Small intestine (tissue), 7 donors: ENCODE measurements around the gene REN. TPM values are rescaled to one million over a fixed set of nuclear protein-coding genes. Genes with fewer than 3 reads are reported as not detected.
A peak's percentile ranks its signal among the peaks of the same experiment; 100 is the strongest.

Experiments
- DNase-seq, 2 donors: peaks; one replicate each; pipeline versions ENCODE4 v3.0.0 to v3.0.0-alpha.2; 2013
- FAIRE-seq: peaks from 2 replicates; lab custom pipeline; 2012; peaks lifted over from hg19 to GRCh38; lab: Jason Lieb, UNC
- H3K27ac ChIP-seq, 3 donors: one replicate each; pipeline ENCODE4 v1.5.1; 2013; ENCODE audit warnings: low read length in 2 of 3, mild to moderate bottlenecking in 2 of 3, control low read depth in 1 of 3, inconsistent platforms in 1 of 3, low read depth in 1 of 3, moderate library complexity in 1 of 3
- H3K27me3 ChIP-seq, 3 donors: one replicate each; pipeline ENCODE4 v1.6.1; 2013; ENCODE audit warnings: low read length in 3 of 3, inconsistent platforms in 1 of 3; ENCODE audit not compliant: control insufficient read depth in 3 of 3, insufficient read depth in 3 of 3
- H3K36me3 ChIP-seq, 3 donors: one replicate each; pipeline ENCODE4 v1.6.1; 2013; ENCODE audit warnings: low read length in 3 of 3, inconsistent platforms in 1 of 3, low read depth in 1 of 3, mild to moderate bottlenecking in 1 of 3, moderate library complexity in 1 of 3; ENCODE audit not compliant: control insufficient read depth in 3 of 3, insufficient read depth in 2 of 3
- H3K4me1 ChIP-seq, 3 donors: one replicate each; pipeline ENCODE4 v1.6.1; 2013; ENCODE audit warnings: low read length in 2 of 3, inconsistent platforms in 1 of 3, low read depth in 1 of 3, mild to moderate bottlenecking in 1 of 3, moderate library complexity in 1 of 3; ENCODE audit not compliant: control insufficient read depth in 3 of 3, insufficient read depth in 2 of 3
- H3K4me3 ChIP-seq, 3 donors: one replicate each; pipeline ENCODE4 v1.5.1; 2013; ENCODE audit warnings: low read length in 3 of 3, control low read depth in 1 of 3, inconsistent platforms in 1 of 3, low read depth in 1 of 3, mild to moderate bottlenecking in 1 of 3, moderate library complexity in 1 of 3
- H3K9me3 ChIP-seq, 2 donors: one replicate each; pipeline ENCODE4 v1.6.1; 2013; ENCODE audit warnings: low read depth in 1 of 2, low read length in 1 of 2; ENCODE audit not compliant: control insufficient read depth in 2 of 2, insufficient read depth in 1 of 2
- WGBS, 3 donors: extraction: QIAGEN DNeasy Blood & Tissue Kit; methylation state at CpG; one replicate each; pipeline ENCODE4 v1.1.7; 2013; 5-methylcytosine and 5-hydroxymethylcytosine counted together
- polyA plus RNA-seq, 4 donors: library from polyadenylated mRNA; stranded (reverse) in 3 of 4; unstranded in 1 of 4; fragments of 200-250 nt in 3 of 4; fragments of 120-200 nt in 1 of 4; gene quantifications; one replicate each; pipeline versions ENCODE4 v1.2.1 to v1.2.3, GENCODE V29; 2013
- donor health status: healthy with polysubstance abuse.
- donor health status: control.
- donor health status: control.
- donor health status: Bipolar disorder and iron deficiency.
- donor health status: healthy.

REN gene
- polyA plus RNA-seq, 4 donors, result 0.04 to 418 TPM; not detected in 2

DNA sequence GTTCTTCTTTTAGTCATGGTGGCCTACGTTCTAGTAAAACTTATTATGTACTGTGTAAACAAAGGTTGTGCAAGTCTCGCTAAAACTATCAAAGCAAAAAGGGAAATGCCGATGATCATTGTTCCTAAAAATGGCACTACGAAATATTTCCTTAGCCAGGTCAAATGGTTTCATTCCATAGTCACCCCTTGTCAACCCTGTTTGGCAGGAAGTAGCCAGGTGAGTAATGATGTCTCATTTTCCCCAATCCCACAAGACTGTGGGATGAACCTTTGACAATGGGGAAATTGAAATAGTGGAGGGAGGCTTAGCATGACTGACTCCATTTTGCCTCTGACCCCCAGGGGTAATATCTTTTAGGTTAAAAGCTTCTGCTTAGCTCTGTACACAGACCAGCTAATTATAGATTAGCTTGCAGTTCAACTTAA, 5.6 kb upstream of the REN start:
- Histone ChIP-seq H3K27me3 (peaks cover 0 to 2% (median 0%) of the 10 kb centered on the region in 3 donors), H3K27ac (no peak overlapping the region), H3K4me1 (peaks cover 0 to 2% (median 0%) of the 10 kb centered on the region in 3 donors), H3K9me3 (peaks cover 0 to 10% of the 10 kb centered on the region in 2 donors), H3K4me3 (no peak overlapping the region), H3K36me3 (no peaks in the 10 kb centered on the region)
- DNase-seq (no peak), FAIRE-seq (no peak)
- WGBS, 3 donors, result 57 to 63% (median 60%) methylated on average over 4 of the region's 4 CpGs

DNA sequence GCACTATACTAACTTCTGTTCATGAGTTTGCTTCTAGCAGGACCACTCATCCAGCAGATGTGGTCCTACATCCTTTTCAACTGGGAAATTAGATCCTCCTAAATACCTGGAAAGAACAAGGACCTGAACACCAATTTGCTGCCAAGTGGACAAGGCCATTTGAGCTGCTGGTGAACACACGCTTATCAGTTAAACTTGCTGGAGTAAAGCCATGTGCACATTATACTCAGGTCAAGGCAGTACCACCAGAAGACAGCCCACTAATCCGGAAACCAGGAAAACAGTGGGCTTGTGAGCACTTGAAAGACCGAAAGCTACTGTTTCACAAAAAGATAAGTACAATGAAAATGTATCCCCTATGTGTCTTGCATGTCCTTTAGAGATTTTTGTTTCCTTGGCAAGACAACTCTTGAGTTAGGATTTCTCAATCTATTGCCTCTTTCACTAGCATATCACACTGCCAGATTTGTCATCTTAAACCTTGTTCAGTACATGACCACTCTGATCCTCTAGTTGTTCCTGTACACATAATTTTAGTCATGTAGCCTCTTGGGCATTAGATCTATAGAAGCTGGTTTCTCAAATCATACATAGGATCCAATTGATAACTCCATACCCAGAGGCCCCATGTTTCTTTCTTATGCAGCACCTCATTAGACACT, 4.5 kb upstream of the REN start:
- FAIRE-seq (no peak), DNase-seq (no peak)
- Histone ChIP-seq H3K27me3 (no peaks in the 10 kb centered on the region), H3K36me3 (no peaks in the 10 kb centered on the region), H3K4me3 (no peak overlapping the region), H3K27ac (no peak overlapping the region), H3K4me1 (no peaks in the 10 kb centered on the region), H3K9me3 (peaks cover 0 to 10% of the 10 kb centered on the region in 2 donors)
- 86 to 91% (median 87%) methylated on average over 3 of the region's 3 CpGs for WGBS, 3 donors

DNA sequence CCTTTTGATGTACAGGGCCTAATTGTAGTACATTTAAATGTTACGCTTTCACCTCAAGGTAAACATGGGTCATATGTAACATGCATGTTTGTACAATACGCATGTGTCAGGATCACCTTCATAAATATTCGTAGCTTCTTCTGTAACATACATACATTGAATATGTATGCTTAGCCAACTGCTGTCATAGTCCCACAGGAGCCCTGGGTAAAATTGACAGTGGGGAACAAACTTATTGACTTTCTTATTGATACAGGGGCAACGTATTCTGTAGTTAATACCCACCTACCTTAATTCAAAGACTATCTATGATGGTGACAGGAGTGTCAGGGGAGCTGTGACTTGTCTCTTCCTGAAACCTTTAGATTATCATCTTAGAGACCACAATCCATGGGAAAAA, 3.7 kb upstream of the REN start:
- Histone ChIP-seq H3K36me3 (no peaks in the 10 kb centered on the region), H3K27ac (no peak overlapping the region), H3K4me1 (no peaks in the 10 kb centered on the region), H3K4me3 (no peak overlapping the region), H3K27me3 (no peaks in the 10 kb centered on the region), H3K9me3 (peaks cover 0 to 10% of the 10 kb centered on the region in 2 donors)
- 80 to 92% (median 90%) methylated on average over 4 of the region's 4 CpGs for WGBS, 3 donors
- DNase-seq (no peak), FAIRE-seq (no peak)

DNA sequence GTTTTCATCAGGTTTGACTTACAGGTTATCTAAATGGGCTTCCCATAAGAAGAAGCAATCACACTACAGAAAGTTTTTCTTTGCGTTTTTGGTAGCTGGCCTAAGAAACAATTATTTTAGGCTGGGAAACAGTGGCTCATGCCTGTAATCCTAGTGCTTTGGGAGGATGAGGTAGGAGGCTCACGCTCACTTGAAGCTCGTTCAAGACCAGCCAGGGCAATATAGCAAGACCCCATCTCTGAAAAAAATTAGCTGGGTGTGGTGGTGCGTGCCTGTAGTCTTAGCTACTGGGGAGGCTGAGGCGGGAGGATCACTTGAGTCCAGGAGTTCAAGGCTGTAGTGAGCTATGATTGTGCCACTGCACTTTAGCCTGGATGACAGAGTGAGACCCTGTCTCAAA, 1.6 kb upstream of the REN start:
- H3K36me3 ChIP-seq, result no peaks in the 10 kb centered on the region
- no peak overlapping the region for H3K4me3 ChIP-seq
- WGBS, 3 donors, result 89 to 93% (median 90%) methylated on average over 5 of the region's 5 CpGs
- no peaks in the 10 kb centered on the region for H3K27me3 ChIP-seq
- H3K27ac ChIP-seq, result no peak overlapping the region
- DNase-seq (no peak), FAIRE-seq (no peak)
- no peaks in the 10 kb centered on the region for H3K4me1 ChIP-seq
- H3K9me3 ChIP-seq, result peaks cover 0 to 10% of the 10 kb centered on the region in 2 donors

DNA sequence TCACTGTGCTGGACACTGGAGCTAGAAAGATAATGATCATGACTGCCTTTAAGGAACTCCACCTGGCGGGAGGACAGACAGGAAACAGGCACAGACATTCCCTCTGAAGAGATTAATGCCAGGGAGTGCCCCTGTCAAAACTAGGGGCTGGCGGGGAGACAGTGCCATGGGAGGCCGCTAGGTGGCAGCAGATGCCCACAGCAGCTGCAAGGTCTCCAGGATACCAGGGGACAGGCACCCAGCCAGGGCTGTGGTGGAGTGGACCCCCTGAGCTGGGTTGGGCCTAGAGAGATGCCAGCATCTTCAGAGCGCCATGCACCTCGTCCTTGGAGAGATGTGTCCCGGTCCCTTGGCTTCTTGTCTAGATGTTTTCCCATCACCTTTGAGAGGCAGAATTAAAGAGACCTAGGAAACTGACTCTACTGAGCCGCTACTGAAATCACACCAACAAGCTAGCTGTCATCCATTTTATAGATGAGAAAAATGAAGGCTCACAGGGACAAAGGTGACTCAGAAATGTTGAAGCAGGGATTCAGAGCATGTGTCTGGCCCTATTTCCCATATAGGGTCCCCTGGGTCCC, 3.6 kb downstream of the REN start:
- no peaks in the 10 kb centered on the region for H3K27me3 ChIP-seq
- WGBS, 3 donors, result 10 to 13% (median 11%) methylated on average over 7 of the region's 7 CpGs
- H3K4me1 ChIP-seq, result peaks cover 0 to 6% (median 0%) of the 10 kb centered on the region in 3 donors
- H3K4me3 ChIP-seq, result no peak overlapping the region
- H3K36me3 ChIP-seq, result no peaks in the 10 kb centered on the region
- no peak for FAIRE-seq
- peak; percentile 81 to 89 for DNase-seq
- no peak overlapping the region for H3K27ac ChIP-seq
- no peaks in the 10 kb centered on the region for H3K9me3 ChIP-seq

DNA sequence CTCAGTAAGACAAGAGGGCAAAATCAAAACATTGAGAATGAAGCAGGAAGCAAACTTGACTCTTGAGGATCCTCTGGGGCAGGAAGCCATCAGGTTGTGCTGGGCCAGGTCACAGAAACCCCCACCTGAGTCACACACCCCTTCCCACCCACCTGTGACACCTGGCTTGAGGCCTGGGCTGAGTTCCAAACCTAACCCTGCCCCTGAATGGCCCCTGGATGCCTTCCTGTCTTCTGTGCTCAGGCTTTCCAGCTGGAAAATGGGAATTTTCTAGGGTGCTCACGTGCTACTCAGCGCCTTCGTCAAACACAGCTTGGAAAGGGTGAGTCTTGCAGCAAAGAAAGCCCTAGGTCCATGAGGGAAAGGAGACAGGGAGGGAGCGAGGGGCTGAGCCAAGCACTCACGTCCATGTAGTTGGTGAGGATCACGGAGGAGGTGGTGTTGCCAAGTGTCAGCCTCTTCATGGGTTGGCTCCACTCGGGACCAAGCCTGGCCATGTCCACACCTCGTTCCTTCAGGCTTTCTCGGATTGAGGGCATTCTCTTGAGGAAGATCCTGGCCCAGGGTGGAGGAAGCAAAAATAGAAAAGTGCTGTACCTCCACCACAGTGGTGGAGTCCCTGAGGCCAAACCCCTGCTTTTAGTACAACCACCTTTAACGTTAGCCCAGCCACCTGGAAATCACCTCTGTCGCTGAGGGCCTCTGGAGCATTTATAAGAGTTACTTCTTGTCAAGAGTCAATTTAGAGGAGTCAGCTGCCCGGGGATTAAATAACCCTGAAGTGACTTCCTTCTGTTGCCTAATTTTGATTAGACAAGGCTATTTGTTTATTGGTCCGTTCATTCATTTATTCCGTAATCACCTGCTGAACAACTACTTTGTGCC, 4.3 kb downstream of the REN start:
- Histone ChIP-seq H3K27ac (no peak overlapping the region), H3K4me1 (peaks cover 0 to 6% (median 0%) of the 10 kb centered on the region in 3 donors), H3K9me3 (no peaks in the 10 kb centered on the region), H3K27me3 (no peaks in the 10 kb centered on the region), H3K4me3 (no peak overlapping the region), H3K36me3 (no peaks in the 10 kb centered on the region)
- DNase-seq, result no peak
- FAIRE-seq, result no peak
- 50 to 63% (median 53%) methylated on average over 14 of the region's 14 CpGs for WGBS, 3 donors

DNA sequence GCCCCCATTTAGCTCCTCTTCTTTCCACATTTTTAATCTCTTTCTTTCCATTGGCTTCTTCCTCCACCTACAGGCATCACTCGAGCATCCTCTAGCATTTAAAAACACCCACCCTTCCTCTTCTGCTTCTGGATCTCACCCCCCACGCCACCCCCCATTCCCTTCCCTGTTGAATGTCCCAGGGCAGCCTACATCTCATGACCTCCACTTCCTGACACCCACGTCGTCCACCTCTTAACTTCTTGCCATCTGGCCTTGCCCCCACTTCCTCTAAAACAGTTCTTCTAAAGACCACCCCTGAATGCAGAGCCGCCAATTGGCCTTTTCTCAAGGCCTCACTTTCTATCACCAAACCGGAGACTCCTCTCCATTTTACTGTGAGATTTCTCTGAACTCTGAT, 8.2 kb downstream of the REN start:
- no peaks in the 10 kb centered on the region for H3K9me3 ChIP-seq
- H3K27me3 ChIP-seq, result no peaks in the 10 kb centered on the region
- FAIRE-seq, result no peak
- H3K27ac ChIP-seq, result no peak overlapping the region
- no peak for DNase-seq
- H3K36me3 ChIP-seq, result no peaks in the 10 kb centered on the region
- H3K4me1 ChIP-seq, result peaks cover 0 to 7% (median 0%) of the 10 kb centered on the region in 3 donors
- WGBS, 3 donors, result 61 to 80% (median 65%) methylated on average over 6 of the region's 6 CpGs
- H3K4me3 ChIP-seq, result no peak overlapping the region

DNA sequence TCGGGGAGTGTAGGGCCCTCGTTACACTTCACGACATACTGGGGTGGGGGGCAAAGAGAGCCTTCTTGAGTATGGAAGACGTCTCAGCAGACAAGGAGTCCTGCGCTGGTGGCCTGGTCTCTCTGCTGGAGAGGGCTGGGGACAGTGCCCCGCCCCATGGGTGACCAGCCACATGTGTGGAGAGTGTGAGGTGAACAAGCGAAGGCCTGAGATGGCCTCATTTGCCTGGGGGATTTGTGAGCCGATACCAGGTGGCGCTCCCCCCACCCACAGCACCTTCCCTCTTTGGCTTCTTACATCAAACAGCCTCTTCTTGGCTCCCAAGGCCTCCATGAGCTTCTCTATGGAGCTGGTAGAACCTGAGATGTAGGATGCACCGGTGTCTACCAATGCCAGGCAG, 10.3 kb downstream of the REN start:
- DNase-seq, result no peak
- Histone ChIP-seq H3K4me1 (peaks cover 0 to 16% (median 0%) of the 10 kb centered on the region in 3 donors), H3K9me3 (no peaks in the 10 kb centered on the region), H3K27ac (no peak overlapping the region), H3K4me3 (no peak overlapping the region), H3K36me3 (no peaks in the 10 kb centered on the region), H3K27me3 (no peaks in the 10 kb centered on the region)
- no peak for FAIRE-seq
- WGBS, 3 donors, result 83 to 93% (median 87%) methylated on average over 10 of the region's 10 CpGs
